HCT116 (cell line): ENCODE results near the gene CACNA1E. TPM values are rescaled to one million over a fixed set of nuclear protein-coding genes. Genes with fewer than 3 reads are reported as not detected.

Experiments
- ATAC-seq: fragments of 200-7000 bp; cut with Tn5 transposase; 2 replicates; pipeline ENCODE4 v1.9.1; 2020; ENCODE audit warnings: mild to moderate bottlenecking, moderate library complexity
- BruUV-seq: library from RNA; stranded (reverse); fragments of 400-500 nt; replicated peaks from 2 replicates; lab custom pipeline; 2021; lab: Mats Ljungman, UMichigan
- CTCF ChIA-PET: fragments of 300-600 bp; sonication (Branson Sonifier 250); formaldehyde crosslinking; loops from one replicate; lab custom pipeline; 2021; ENCODE audit warnings: antibody characterized with exemption; lab: Charles Lee
- POLR2A ChIA-PET: fragments of 300-600, 350-600 bp; sonication (Branson Sonifier 250); formaldehyde crosslinking; loops from one replicate; lab custom pipeline; 2021; ENCODE audit warnings: antibody characterized with exemption; lab: Charles Lee
- RAD21 ChIA-PET, 2 experiments: fragments of 300-600 bp; sonication (Branson Sonifier 250); formaldehyde crosslinking; loops; one replicate each; lab custom pipeline; 2023; ENCODE audit warnings: low total read pairs in 2 of 2; ENCODE audit not compliant: uncharacterized antibody in 2 of 2, unreplicated experiment in 2 of 2, low non-redundant PET in 1 of 2; lab: Charles Lee
- DNase-seq: peaks from one replicate; pipeline ENCODE4 v3.0.0-alpha.2; 2010; ENCODE audit warnings: low read depth, low spot score
- H2AFZ ChIP-seq: fragments of 200-600 bp; shearing (Covaris generic), sonication (generic); 2 replicates; pipeline ENCODE4 v1.6.1; 2017; ENCODE audit warnings: low read depth, mixed run types, mixed read lengths, antibody characterized with exemption, low read length; ENCODE audit not compliant: poor library complexity, severe bottlenecking
- H3K27ac ChIP-seq: 2 replicates; pipeline ENCODE4 v1.5.1; 2012; ENCODE audit warnings: low read depth, low read length
- H3K27me3 ChIP-seq: fragments of 200-600 bp; sonication (generic); 2 replicates; pipeline ENCODE4 v1.6.1; 2016; ENCODE audit warnings: mixed run types, low read length, mixed read lengths; ENCODE audit not compliant: insufficient read depth
- H3K36me3 ChIP-seq, 2 experiments: fragments of 200-500 bp in 1 of 2; fragments of 200-600 bp in 1 of 2; sonication (Bioruptor generic) in 1 of 2; sonication (generic) in 1 of 2; 2 replicates each; pipeline versions ENCODE4 v1.5.1 to v1.6.1; 2014 to 2016; ENCODE audit warnings: low read length in 2 of 2, inconsistent platforms in 1 of 2, mixed read lengths in 1 of 2, mixed run types in 1 of 2; ENCODE audit not compliant: insufficient read depth in 2 of 2, control insufficient read depth in 1 of 2
- H3K4me1 ChIP-seq, 2 experiments: fragments of 200-600 bp in 1 of 2; sonication (generic) in 1 of 2; 2 replicates each; pipeline versions ENCODE4 v1.5.1 to v1.6.1; 2012 to 2017; ENCODE audit warnings: low read length in 2 of 2, inconsistent platforms in 1 of 2, mild to moderate bottlenecking in 1 of 2, mixed read lengths in 1 of 2, mixed run types in 1 of 2, moderate library complexity in 1 of 2; ENCODE audit not compliant: insufficient read depth in 2 of 2, control insufficient read depth in 1 of 2
- H3K4me2 ChIP-seq: fragments of 200-600 bp; sonication (generic); 2 replicates; pipeline ENCODE4 v1.6.1; 2017; ENCODE audit warnings: mixed run types, low read length, mixed read lengths
- H3K4me3 ChIP-seq, 2 experiments: fragments of 200-600 bp in 1 of 2; sonication (generic) in 1 of 2; replicated peaks in 1 of 2; 2 replicates each; pipeline ENCODE4 v1.5.1; 2011 to 2016; ENCODE audit warnings: low read length in 2 of 2, control low read depth in 1 of 2, low read depth in 1 of 2, mild to moderate bottlenecking in 1 of 2, mixed read lengths in 1 of 2, mixed run types in 1 of 2
- H3K79me2 ChIP-seq: fragments of 200-600 bp; sonication (generic); 2 replicates; pipeline ENCODE4 v1.6.1; 2017; ENCODE audit warnings: mild to moderate bottlenecking, mixed run types, low read length, moderate library complexity, mixed read lengths; ENCODE audit not compliant: insufficient read depth
- H3K9ac ChIP-seq: fragments of 200-600 bp; sonication (generic); 2 replicates; pipeline ENCODE4 v1.6.1; 2016; ENCODE audit warnings: low read length, mixed read lengths
- H3K9me2 ChIP-seq: fragments of 200-600 bp; sonication (generic), shearing (Covaris generic); 2 replicates; pipeline ENCODE4 v1.6.1; 2017; ENCODE audit warnings: mixed run types, mild to moderate bottlenecking, moderate library complexity; ENCODE audit not compliant: insufficient read depth
- H3K9me3 ChIP-seq, 2 experiments: fragments of 200-500 bp in 1 of 2; fragments of 200-600 bp in 1 of 2; sonication (Bioruptor generic) in 1 of 2; sonication (generic) in 1 of 2; 2 replicates each; pipeline ENCODE4 v1.6.1; 2014 to 2017; ENCODE audit warnings: low read length in 2 of 2, mixed read lengths in 2 of 2, inconsistent platforms in 1 of 2, low read depth in 1 of 2, mild to moderate bottlenecking in 1 of 2, mixed run types in 1 of 2, moderate library complexity in 1 of 2; ENCODE audit not compliant: control insufficient read depth in 1 of 2, insufficient read depth in 1 of 2
- H4K20me1 ChIP-seq: fragments of 200-600 bp; sonication (generic), shearing (Covaris generic); 2 replicates; pipeline ENCODE4 v1.6.1; 2017; ENCODE audit warnings: mixed run types, mild to moderate bottlenecking, moderate library complexity; ENCODE audit not compliant: insufficient read depth
- ATF3 ChIP-seq: IDR thresholded peaks from 2 replicates; pipeline ENCODE4 v1.6.1; 2012
- CTCF ChIP-seq, 3 experiments: fragments of 200-600 bp in 1 of 3; sonication (generic) in 1 of 3; IDR thresholded peaks in 2 of 3; conservative IDR thresholded peaks in 1 of 3; 2 replicates each; pipeline ENCODE4 v1.5.1; 2012 to 2017; ENCODE audit warnings: low read depth in 2 of 3, low read length in 2 of 3, antibody characterized with exemption in 1 of 3, borderline replicate concordance in 1 of 3, control low read depth in 1 of 3, mild to moderate bottlenecking in 1 of 3, mixed read lengths in 1 of 3, mixed run types in 1 of 3, moderate library complexity in 1 of 3; ENCODE audit not compliant: insufficient read depth in 1 of 3
- EGR1 ChIP-seq: IDR thresholded peaks from 2 replicates; pipeline ENCODE4 v1.6.1; 2012; ENCODE audit warnings: low read depth
- ELF1 ChIP-seq: IDR thresholded peaks from 2 replicates; pipeline ENCODE4 v1.6.1; 2012; ENCODE audit warnings: low read depth, borderline replicate concordance
- EZH2 ChIP-seq: fragments of 200-600 bp; sonication (generic); IDR thresholded peaks from 2 replicates; pipeline ENCODE4 v1.6.1; 2017; ENCODE audit warnings: antibody characterized with exemption, mixed run types
- EZH2phosphoT487 ChIP-seq: fragments of 200-600 bp; IDR thresholded peaks from 2 replicates; pipeline ENCODE4 v1.6.1; 2018; ENCODE audit warnings: antibody characterized with exemption, borderline replicate concordance
- FOSL1 ChIP-seq: IDR thresholded peaks from 2 replicates; pipeline ENCODE4 v1.6.1; 2012; ENCODE audit warnings: low read depth
- MAX ChIP-seq: IDR thresholded peaks from 2 replicates; pipeline ENCODE4 v1.6.1; 2012
- POLR2A ChIP-seq: IDR thresholded peaks from 2 replicates; pipeline ENCODE4 v1.7.0; 2011; ENCODE audit warnings: borderline replicate concordance; ENCODE audit not compliant: insufficient read depth, insufficient read length; ENCODE audit errors: extremely low read depth
- REST ChIP-seq: IDR thresholded peaks from 2 replicates; pipeline ENCODE4 v1.6.1; 2012; ENCODE audit warnings: low read depth
- SP1 ChIP-seq: IDR thresholded peaks from 2 replicates; pipeline ENCODE4 v1.6.1; 2012; ENCODE audit warnings: low read depth
- SRF ChIP-seq: IDR thresholded peaks from 2 replicates; pipeline ENCODE4 v1.6.1; 2012; ENCODE audit warnings: low read depth
- ZBTB33 ChIP-seq: IDR thresholded peaks from 2 replicates; pipeline ENCODE4 v1.6.1; 2011; ENCODE audit warnings: mild to moderate bottlenecking, low read length, moderate library complexity; ENCODE audit not compliant: insufficient replicate concordance; ENCODE audit errors: extremely low read depth
- ZNF274 ChIP-seq: fragments of 200-500 bp; sonication (Bioruptor generic); IDR thresholded peaks from 2 replicates; pipeline ENCODE4 v1.6.1; 2014; ENCODE audit warnings: mild to moderate bottlenecking, low read depth, low read length, inconsistent platforms
- intact Hi-C: fragments of 100-400 bp; cut with micrococcal nuclease; formaldehyde crosslinking; loops from 2 replicates; pipeline ENCODE4 v1.10.0; 2022
- total RNA-seq: library from RNA; stranded (reverse); gene quantifications from one replicate; pipeline ENCODE4 v1.2.1, GENCODE V29; 2021; ENCODE audit not compliant: unreplicated experiment

The CACNA1E gene
- total RNA-seq, 1 experiment from 2014 or later: 0.02 TPM

DNA sequence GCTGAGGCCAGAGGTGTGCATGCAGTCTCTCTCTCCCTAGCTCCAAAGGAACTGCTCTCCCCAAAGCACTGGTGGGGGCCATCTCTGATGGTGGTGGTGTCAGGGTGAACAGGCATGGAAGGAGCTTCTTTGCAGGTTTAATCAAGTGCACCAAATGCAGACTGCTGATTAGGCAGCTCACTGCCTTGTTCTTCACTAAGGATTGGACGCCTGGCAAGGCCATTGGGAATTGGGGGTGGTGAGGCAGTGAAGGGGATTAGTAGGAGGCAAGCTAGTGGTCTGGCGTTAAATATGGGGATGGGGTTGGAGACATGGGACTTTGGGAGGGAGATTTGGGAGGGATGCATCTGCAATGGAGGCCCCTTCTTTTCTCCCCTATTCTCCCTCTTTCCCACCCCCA is 1.5 kb downstream of the CACNA1E start:
- no peak for TF ChIP-seq EZH2
- no peak for TF ChIP-seq SP1
- no peak for TF ChIP-seq ELF1
- TF ChIP-seq ATF3: no peak
- TF ChIP-seq EGR1: no peak
- TF ChIP-seq ZBTB33: no peak
- TF ChIP-seq ZNF274: no peak
- no peak for TF ChIP-seq FOSL1
- TF ChIP-seq REST: no peak
- TF ChIP-seq CTCF (IDR thresholded peaks at IDR 0.05 in 2 of 3, conservative IDR thresholded peaks at IDR 0.05 in 1 of 3; ENCODE audit: borderline replicate concordance in 1 of 3, insufficient read depth in 1 of 3, low read depth in 2 of 3, low read length in 2 of 3): no peak
- no peak for TF ChIP-seq MAX
- no peak for TF ChIP-seq SRF
- no peak for TF ChIP-seq EZH2phosphoT487
- no peak for TF ChIP-seq POLR2A
- Histone ChIP-seq H3K9ac (no peak overlapping the region), H3K4me1 (no peaks in the 10 kb centered on the region), H3K9me3 (no peaks in the 10 kb centered on the region), H2AFZ (no peak overlapping the region), H4K20me1 (no peaks in the 10 kb centered on the region), H3K36me3 (no peaks in the 10 kb centered on the region), H3K79me2 (no peaks in the 10 kb centered on the region), H3K27ac (no peak overlapping the region), H3K4me3 (no peak overlapping the region), H3K27me3 (peaks cover 39% of the 10 kb centered on the region), H3K9me2 (no peaks in the 10 kb centered on the region), H3K4me2 (no peak overlapping the region)
- POLR2A ChIA-PET: no interaction called here
- no peak for DNase-seq
- BruUV-seq: no TSS peak
- RAD21 ChIA-PET: no interaction called here
- intact Hi-C loops: no loop called here
- no peak for ATAC-seq
- CTCF ChIA-PET: interaction anchor here (1.6 kb wide), 1 partner anchor 452 kb away, joined by 5 read pairs; no protein-coding TSS in a partner anchor
